MM.1S (cell line): ENCODE measurements around the gene DOK1.

Experiments used
- DNase-seq: peaks from one replicate; pipeline ENCODE4 v3.0.0-alpha.2; 2015
- H2AFZ ChIP-seq: fragments of 300-600 bp; sonication (generic); 2 replicates; pipeline ENCODE4 v1.6.0; 2016; ENCODE audit warnings: antibody characterized with exemption, low read length
- H3F3A ChIP-seq: fragments of 300-600 bp; sonication (generic); 2 replicates; pipeline ENCODE4 v1.6.1; 2016; ENCODE audit warnings: mild to moderate bottlenecking, antibody characterized with exemption, low read length, moderate library complexity, mixed read lengths; ENCODE audit not compliant: insufficient read depth
- H3K27ac ChIP-seq: fragments of 300-600 bp; sonication (generic); 2 replicates; pipeline ENCODE4 v1.5.1; 2016; ENCODE audit warnings: mild to moderate bottlenecking, low read length
- H3K27me3 ChIP-seq: fragments of 300-600 bp; sonication (generic); replicated peaks from 2 replicates; pipeline ENCODE4 v1.6.0; 2016; ENCODE audit warnings: low read length; ENCODE audit not compliant: insufficient read depth
- H3K36me3 ChIP-seq: fragments of 300-600 bp; sonication (generic); replicated peaks from 2 replicates; pipeline ENCODE4 v1.6.1; 2016; ENCODE audit warnings: mild to moderate bottlenecking, low read length, mixed read lengths; ENCODE audit not compliant: insufficient read depth
- H3K4me1 ChIP-seq: fragments of 300-600 bp; sonication (generic); 2 replicates; pipeline ENCODE4 v1.6.1; 2016; ENCODE audit warnings: low read length, mixed read lengths
- H3K4me2 ChIP-seq: fragments of 300-600 bp; sonication (generic); 2 replicates; pipeline ENCODE4 v1.6.0; 2016; ENCODE audit warnings: low read depth, low read length
- H3K4me3 ChIP-seq: fragments of 300-600 bp; sonication (generic); 2 replicates; pipeline ENCODE4 v1.5.1; 2016; ENCODE audit warnings: low read length, mixed read lengths
- H3K79me2 ChIP-seq: fragments of 300-600 bp; sonication (generic); 2 replicates; pipeline ENCODE4 v1.6.1; 2016; ENCODE audit warnings: mixed run types, low read length, mixed read lengths
- H3K9ac ChIP-seq: fragments of 300-600 bp; sonication (generic); 2 replicates; pipeline ENCODE4 v1.6.1; 2016; ENCODE audit warnings: low read length, mixed read lengths
- H3K9me2 ChIP-seq: fragments of 300-600 bp; sonication (generic); replicated peaks from 2 replicates; pipeline ENCODE4 v1.6.1; 2016; ENCODE audit warnings: mild to moderate bottlenecking, low read length, mixed read lengths; ENCODE audit not compliant: insufficient read depth
- H3K9me3 ChIP-seq: fragments of 300-600 bp; sonication (generic); replicated peaks from 2 replicates; pipeline ENCODE4 v1.6.1; 2016; ENCODE audit warnings: mild to moderate bottlenecking, low read length, mixed read lengths; ENCODE audit not compliant: insufficient read depth
- H4K20me1 ChIP-seq: fragments of 300-600 bp; sonication (generic); 2 replicates; pipeline ENCODE4 v1.6.1; 2016; ENCODE audit warnings: mild to moderate bottlenecking, low read length, moderate library complexity, mixed read lengths; ENCODE audit not compliant: insufficient read depth
- EZH2 ChIP-seq: fragments of 300-600 bp; sonication (generic); optimal IDR thresholded peaks from 2 replicates; pipeline ENCODE3; 2017; ENCODE audit warnings: low read depth, mild to moderate bottlenecking, antibody characterized with exemption, low read length, mixed read lengths
- EZH2phosphoT487 ChIP-seq: fragments of 300-600 bp; sonication (generic); IDR thresholded peaks from 2 replicates; pipeline ENCODE4 v1.6.1; 2018; ENCODE audit warnings: antibody characterized with exemption, low read length
- TF ChIP-seq, protein P1 (sequence below): fragments of 300-600 bp; sonication (generic); IDR thresholded peaks from 2 replicates; pipeline ENCODE4 v1.5.1; 2016; ENCODE audit warnings: antibody characterized with exemption, low read length, mixed read lengths

The DOK1 gene

DNA sequence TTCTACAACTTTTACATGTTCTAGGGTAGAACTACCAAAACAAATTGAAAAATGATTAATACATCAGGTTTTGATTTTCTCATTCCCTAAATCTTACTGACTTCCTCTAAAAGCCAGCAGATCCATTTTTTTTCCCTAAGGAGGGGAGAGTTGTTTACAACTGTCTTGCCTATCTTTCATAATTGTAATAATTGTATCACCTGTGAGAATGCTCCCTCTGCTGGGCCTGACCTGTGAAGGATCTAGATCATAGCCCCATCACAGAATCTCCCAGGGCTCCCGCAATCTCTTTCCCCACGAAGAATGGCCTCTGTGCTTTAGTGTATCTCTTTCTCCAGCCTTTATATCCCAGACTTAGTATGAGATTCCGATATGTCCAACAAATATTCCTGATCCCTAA is 9.9 kb upstream of the DOK1 start:
- Histone ChIP-seq H4K20me1 (no peaks in the 10 kb centered on the region), H3K79me2 (no peaks in the 10 kb centered on the region), H3K4me2 (no peak overlapping the region), H3K4me1 (no peaks in the 10 kb centered on the region), H3K9me2 (no peaks in the 10 kb centered on the region), H3K9me3 (no peaks in the 10 kb centered on the region), H3K36me3 (no peaks in the 10 kb centered on the region), H3K27me3 (peaks cover 39% of the 10 kb centered on the region), H3K27ac (no peak overlapping the region), H3K9ac (no peak overlapping the region), H2AFZ (no peak overlapping the region), H3F3A (no peaks in the 10 kb centered on the region), H3K4me3 (no peak overlapping the region)
- no peak for DNase-seq
- TF ChIP-seq, protein P1, sequence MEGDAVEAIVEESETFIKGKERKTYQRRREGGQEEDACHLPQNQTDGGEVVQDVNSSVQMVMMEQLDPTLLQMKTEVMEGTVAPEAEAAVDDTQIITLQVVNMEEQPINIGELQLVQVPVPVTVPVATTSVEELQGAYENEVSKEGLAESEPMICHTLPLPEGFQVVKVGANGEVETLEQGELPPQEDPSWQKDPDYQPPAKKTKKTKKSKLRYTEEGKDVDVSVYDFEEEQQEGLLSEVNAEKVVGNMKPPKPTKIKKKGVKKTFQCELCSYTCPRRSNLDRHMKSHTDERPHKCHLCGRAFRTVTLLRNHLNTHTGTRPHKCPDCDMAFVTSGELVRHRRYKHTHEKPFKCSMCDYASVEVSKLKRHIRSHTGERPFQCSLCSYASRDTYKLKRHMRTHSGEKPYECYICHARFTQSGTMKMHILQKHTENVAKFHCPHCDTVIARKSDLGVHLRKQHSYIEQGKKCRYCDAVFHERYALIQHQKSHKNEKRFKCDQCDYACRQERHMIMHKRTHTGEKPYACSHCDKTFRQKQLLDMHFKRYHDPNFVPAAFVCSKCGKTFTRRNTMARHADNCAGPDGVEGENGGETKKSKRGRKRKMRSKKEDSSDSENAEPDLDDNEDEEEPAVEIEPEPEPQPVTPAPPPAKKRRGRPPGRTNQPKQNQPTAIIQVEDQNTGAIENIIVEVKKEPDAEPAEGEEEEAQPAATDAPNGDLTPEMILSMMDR = peak; percentile 38
- TF ChIP-seq EZH2phosphoT487 (no peak), EZH2 (no peak)

DNA sequence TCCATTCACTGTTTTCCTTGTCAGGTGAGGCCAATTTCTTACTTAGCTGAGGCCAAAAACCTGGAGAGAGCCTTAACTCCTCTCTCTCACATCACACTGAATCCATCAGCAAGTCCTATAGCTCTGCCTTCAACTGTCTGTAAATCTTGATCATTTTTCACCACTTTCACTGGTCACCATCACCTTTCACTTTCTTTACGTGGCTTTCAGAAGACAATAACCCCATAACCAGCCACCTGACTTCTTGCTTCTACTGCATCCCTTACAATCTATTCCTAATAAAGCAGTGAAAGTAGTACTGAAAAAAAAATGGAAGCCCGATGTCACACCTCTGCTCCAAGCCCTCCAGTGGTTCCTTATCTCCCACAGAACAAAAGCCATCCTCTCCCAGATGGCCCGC is 8.5 kb upstream of the DOK1 start:
- Histone ChIP-seq H3K4me2 (no peak overlapping the region), H3K4me3 (no peak overlapping the region), H3K27me3 (peaks cover 52% of the 10 kb centered on the region), H3K79me2 (no peaks in the 10 kb centered on the region), H2AFZ (no peak overlapping the region), H3K9ac (no peak overlapping the region), H4K20me1 (no peaks in the 10 kb centered on the region), H3K9me3 (no peaks in the 10 kb centered on the region), H3K27ac (no peak overlapping the region), H3F3A (no peaks in the 10 kb centered on the region), H3K36me3 (no peaks in the 10 kb centered on the region), H3K4me1 (no peaks in the 10 kb centered on the region), H3K9me2 (no peaks in the 10 kb centered on the region)
- TF ChIP-seq, protein P1 = no peak
- TF ChIP-seq EZH2phosphoT487 = no peak
- TF ChIP-seq EZH2 = no peak
- no peak for DNase-seq

DNA sequence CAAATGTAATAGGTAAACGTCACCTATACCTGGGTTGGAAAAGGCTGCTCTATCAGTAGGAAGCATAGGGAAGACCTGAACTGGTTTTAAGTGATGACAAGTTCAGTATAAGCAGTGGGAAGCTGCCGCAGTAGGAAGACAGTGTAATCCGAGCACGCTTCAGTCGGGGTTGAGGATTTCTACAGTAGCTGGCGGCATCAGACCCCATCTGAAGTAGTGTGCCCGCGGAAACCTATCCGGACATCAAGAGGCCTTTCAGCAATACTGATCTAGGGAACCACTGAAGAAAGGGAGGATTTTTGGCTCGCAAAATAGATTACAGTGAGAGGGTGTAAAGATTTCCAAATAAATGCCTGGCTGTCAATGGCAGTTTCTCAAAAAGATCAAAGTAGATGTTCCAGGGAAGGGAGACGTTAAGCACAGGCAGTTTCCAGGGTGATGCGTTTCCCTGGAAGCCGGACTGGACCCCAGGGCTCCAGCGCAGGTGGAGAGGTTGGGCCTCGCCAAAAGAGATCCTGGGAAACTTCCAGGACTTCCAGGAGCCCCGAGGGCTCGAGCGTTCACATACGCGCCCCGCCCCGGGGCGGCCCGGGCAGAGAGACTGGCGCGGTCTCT is 6.1 kb upstream of the DOK1 start:
- Histone ChIP-seq H4K20me1 (no peaks in the 10 kb centered on the region), H2AFZ (no peak overlapping the region), H3K9me3 (no peaks in the 10 kb centered on the region), H3K9ac (no peak overlapping the region), H3K4me2 (peak overlapping the region; percentile 71), H3K27me3 (peaks cover 52% of the 10 kb centered on the region), H3K4me3 (peak overlapping the region; percentile 23; the same call in 1 of the 2 replicates), H3K79me2 (no peaks in the 10 kb centered on the region), H3K36me3 (no peaks in the 10 kb centered on the region), H3K4me1 (no peaks in the 10 kb centered on the region), H3K9me2 (no peaks in the 10 kb centered on the region), H3F3A (no peaks in the 10 kb centered on the region), H3K27ac (no peak overlapping the region)
- no peak for DNase-seq
- TF ChIP-seq EZH2 (no peak), EZH2phosphoT487 (no peak)
- TF ChIP-seq, protein P1 = no peak
